EH (cell line): ENCODE data around the gene DEUP1.
A peak's percentile ranks its signal among the peaks of the same experiment; 100 is the strongest.

Experiments used
- DNase-seq: peaks from one replicate; pipeline ENCODE4 v3.0.0-alpha.2; 2015; ENCODE audit warnings: low read depth

DEUP1 gene

DNA sequence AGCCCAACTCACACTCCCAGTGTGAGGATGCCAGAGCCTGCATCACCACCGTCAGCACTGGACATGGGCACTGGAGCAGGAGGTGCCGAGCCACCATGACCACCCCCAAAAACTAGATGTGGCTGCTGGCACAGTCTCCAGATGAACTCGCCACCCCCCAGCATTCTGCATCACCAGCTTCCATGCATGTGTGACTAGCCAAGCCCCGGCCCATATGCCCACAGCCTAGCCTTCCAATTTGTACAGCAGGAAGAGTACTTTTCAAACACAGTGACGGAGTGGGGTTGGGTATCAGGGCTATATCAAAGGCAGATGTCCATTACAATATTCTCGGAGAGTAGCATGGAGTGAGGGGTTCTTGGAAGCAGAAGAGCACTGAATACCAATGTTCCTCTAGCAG is 149.7 kb downstream of the DEUP1 start:
- no peak for DNase-seq

DNA sequence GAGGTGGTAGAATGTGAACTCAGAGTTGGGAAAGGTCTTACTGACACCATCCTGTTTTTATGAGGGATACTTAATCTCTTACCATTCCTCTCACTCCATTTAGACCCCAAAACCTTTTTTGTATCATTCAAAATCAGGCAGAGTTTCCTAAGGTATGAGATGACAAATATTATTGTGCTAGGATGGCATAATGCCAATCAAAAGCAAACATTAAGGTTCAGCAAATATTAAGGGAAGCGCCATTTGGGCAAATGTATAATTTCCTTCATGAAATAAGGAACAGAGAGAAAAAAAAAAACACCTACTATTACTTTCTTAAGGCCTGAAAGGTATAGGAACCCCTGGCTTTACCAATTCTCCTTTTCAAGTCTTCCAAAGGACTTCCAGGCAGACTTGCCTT is 150.2 kb downstream of the DEUP1 start:
- no peak for DNase-seq

DNA sequence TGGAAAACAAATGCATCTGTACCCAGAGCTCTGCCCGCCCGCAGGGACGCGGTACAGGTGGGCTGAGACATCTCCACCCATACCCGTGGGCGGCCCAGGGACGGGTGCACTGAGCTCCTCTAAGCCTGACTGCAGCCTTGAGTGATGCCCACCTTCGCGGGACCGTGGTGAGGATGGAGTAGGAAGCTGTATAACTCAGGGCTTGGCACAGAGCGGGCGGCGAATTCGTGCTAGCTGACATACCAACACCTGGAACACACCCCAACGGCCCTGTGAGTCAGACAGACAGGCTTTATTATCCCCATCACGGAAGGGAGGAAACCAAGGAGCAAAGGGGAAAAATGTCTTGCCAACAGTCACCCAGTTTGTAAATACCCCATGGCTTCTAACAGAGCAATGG is 150.7 kb downstream of the DEUP1 start:
- no peak for DNase-seq

DNA sequence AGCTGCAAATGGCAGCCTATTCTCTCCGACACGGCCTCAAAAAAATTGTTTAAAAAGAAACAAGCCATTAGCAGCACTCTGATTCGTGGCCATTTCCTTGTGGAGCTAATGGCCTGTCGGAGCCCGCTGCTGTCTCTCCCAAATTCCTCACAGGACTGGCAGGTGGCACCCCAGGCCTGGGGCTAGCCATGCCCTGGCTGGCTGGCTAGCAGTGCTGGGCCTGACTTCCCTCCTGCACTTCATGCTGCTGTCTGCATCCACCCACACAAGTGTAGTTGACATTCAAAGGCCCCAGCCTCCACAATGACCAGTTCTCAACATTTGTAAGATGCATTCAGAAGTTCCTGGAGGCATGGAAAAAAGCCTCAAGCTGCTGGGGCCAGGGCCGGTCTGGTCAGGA is 151.2 kb downstream of the DEUP1 start:
- DNase-seq: no peak

DNA sequence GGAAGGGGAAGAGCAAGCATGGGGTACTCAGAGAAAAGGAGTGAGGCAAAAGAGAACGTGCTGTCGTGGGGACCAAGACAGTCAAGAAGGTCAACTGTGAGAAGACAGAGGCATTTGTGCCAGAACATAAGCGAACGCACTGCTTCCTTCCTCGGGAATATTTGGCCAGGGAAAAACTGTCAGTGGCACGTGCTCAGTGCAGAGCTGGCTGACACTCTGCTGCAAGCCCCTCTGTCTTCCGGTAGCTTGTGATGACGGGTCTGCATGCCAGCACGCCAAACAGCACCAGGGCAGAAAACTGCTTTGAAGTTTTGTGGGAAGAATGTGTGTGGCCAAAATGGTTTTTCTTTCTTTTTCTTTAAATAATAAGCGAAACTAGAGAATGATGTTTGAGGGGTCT is 152.0 kb downstream of the DEUP1 start:
- peak; percentile 38 for DNase-seq

DNA sequence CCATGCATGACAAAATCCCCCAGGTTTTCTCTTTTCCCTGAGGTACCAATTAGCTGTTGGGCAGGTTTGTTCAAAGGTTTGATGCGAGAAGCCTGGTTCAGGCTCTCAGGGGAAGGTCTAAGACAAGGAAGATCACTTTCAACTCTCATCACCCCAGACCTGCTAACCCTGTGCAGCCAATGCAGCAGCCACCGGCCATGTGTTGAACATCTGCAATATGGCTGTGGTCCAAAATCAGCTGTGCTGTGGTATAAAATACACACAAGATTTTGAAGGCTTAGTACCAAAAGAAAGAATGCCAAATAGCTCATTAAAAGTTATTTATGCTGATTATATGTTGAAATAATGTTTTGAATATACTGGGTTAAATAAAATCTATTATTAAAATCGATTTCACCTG is 154.2 kb downstream of the DEUP1 start:
- DNase-seq: peak; percentile 60

DNA sequence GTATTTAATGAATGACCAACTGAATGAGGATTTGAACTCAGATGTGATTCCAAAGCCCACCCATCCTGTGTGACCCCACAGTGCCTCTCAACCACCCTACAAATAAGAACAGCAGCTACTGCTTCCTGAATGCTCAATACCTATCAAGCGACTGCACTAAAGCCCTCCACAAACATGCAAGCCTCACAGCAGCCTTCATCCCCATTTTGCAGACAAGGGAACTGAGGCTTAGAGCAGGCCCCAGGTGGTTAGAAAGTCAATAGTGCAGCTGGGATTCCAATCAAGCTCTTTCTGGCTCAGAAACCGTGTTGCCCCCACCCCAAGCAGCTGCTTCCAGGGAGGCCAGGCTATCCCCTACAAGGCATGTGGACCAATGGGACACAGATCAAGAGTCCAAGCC is 155.4 kb downstream of the DEUP1 start:
- DNase-seq: no peak

DNA sequence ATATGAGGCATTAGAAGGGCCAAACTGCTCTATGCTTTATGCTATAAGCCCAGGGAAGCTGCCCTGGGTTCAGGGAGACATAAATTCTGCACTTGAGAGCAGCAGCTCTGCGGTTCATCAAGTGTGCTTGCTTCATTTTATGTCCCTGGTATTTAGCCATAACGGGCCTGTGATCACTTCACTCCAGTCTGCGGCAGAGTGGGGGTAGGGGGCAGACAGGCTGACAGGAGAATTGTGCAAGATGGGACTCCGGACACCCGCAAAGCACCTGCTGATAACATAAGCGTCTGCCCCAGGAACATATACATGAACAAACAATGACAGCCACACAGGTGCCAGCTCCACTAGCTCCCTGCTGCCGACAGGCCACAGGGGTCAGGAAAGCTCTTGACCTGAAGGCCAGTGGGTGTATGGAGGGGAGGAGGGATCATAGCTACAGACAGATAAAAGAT is 156.5 kb downstream of the DEUP1 start:
- no peak for DNase-seq
